ENCODE results near the gene C4B.

The C4B gene

GRCh38 chr6:32073101-32073500, 58.5 kb downstream of the C4B start:
- H3K27ac Mint-ChIP-seq = no peak overlapping the region
- H3K27me3 Mint-ChIP-seq = peaks cover 1% of the 10 kb centered on the region
- H3K4me1 Mint-ChIP-seq (ENCODE audit: low read depth) = no peaks in the 10 kb centered on the region

GRCh38 chr6:32073613-32074012, 59.0 kb downstream of the C4B start:
- Mint-ChIP-seq H3K9me3 (ENCODE audit: low read depth) (no peaks in the 10 kb centered on the region), H3K36me3 (peaks cover 4% of the 10 kb centered on the region), H3K4me3 (no peak overlapping the region), H3K27me3 (peaks cover 1% of the 10 kb centered on the region), H3K27ac (no peak overlapping the region), H3K4me1 (ENCODE audit: low read depth) (no peaks in the 10 kb centered on the region)

More at GRCh38 chr6:32073101-32073500, 58.5 kb downstream of the C4B start:
- Mint-ChIP-seq H3K4me3 (no peak overlapping the region), H3K9me3 (ENCODE audit: low read depth) (no peaks in the 10 kb centered on the region), H3K36me3 (peaks cover 4% of the 10 kb centered on the region)

GRCh38 chr6:32074996-32075532, 60.5 kb downstream of the C4B start:
- H3K36me3 Mint-ChIP-seq = peaks cover 2% of the 10 kb centered on the region
- no peaks in the 10 kb centered on the region for H3K4me1 Mint-ChIP-seq (ENCODE audit: low read depth)
- no peaks in the 10 kb centered on the region for H3K9me3 Mint-ChIP-seq (ENCODE audit: low read depth)
- peaks cover 1% of the 10 kb centered on the region for H3K27me3 Mint-ChIP-seq
- no peak overlapping the region for H3K4me3 Mint-ChIP-seq
- no peak overlapping the region for H3K27ac Mint-ChIP-seq

GRCh38 chr6:32075781-32076180, 61.2 kb downstream of the C4B start:
- peaks cover 2% of the 10 kb centered on the region for H3K36me3 Mint-ChIP-seq
- no peaks in the 10 kb centered on the region for H3K9me3 Mint-ChIP-seq (ENCODE audit: low read depth)
- H3K27me3 Mint-ChIP-seq = peaks cover 1% of the 10 kb centered on the region
- H3K4me3 Mint-ChIP-seq = no peak overlapping the region
- H3K4me1 Mint-ChIP-seq (ENCODE audit: low read depth) = no peaks in the 10 kb centered on the region
- H3K27ac Mint-ChIP-seq = no peak overlapping the region

GRCh38 chr6:32076321-32076809, 61.8 kb downstream of the C4B start:
- no peak overlapping the region for H3K27ac Mint-ChIP-seq
- H3K27me3 Mint-ChIP-seq = peaks cover 1% of the 10 kb centered on the region
- H3K4me3 Mint-ChIP-seq = no peak overlapping the region
- peaks cover 2% of the 10 kb centered on the region for H3K36me3 Mint-ChIP-seq
- H3K9me3 Mint-ChIP-seq (ENCODE audit: low read depth) = no peaks in the 10 kb centered on the region
- H3K4me1 Mint-ChIP-seq (ENCODE audit: low read depth) = no peaks in the 10 kb centered on the region

GRCh38 chr6:32079566-32080290, 65.1 kb downstream of the C4B start:
- H3K27me3 Mint-ChIP-seq = peaks cover 1% of the 10 kb centered on the region
- no peak overlapping the region for H3K4me3 Mint-ChIP-seq
- peaks cover 3% of the 10 kb centered on the region for H3K36me3 Mint-ChIP-seq
- H3K4me1 Mint-ChIP-seq (ENCODE audit: low read depth) = no peaks in the 10 kb centered on the region
- H3K9me3 Mint-ChIP-seq (ENCODE audit: low read depth) = no peaks in the 10 kb centered on the region
- no peak overlapping the region for H3K27ac Mint-ChIP-seq

- H3K36me3 Mint-ChIP-seq = peaks cover 3% of the 10 kb centered on the region
- H3K4me1 Mint-ChIP-seq (ENCODE audit: low read depth) = no peaks in the 10 kb centered on the region
- H3K27me3 Mint-ChIP-seq = peaks cover 2% of the 10 kb centered on the region
- no peaks in the 10 kb centered on the region for H3K9me3 Mint-ChIP-seq (ENCODE audit: low read depth)
- no peak overlapping the region for H3K27ac Mint-ChIP-seq
- no peak overlapping the region for H3K4me3 Mint-ChIP-seq
Measured at GRCh38 chr6:32081168-32081990, 66.8 kb downstream of the C4B start.

GRCh38 chr6:32082478-32082877, 67.9 kb downstream of the C4B start:
- Mint-ChIP-seq H3K4me1 (ENCODE audit: low read depth) (peaks cover 5% of the 10 kb centered on the region), H3K36me3 (peaks cover 3% of the 10 kb centered on the region), H3K27ac (no peak overlapping the region), H3K4me3 (no peak overlapping the region), H3K27me3 (peaks cover 4% of the 10 kb centered on the region), H3K9me3 (ENCODE audit: low read depth) (no peaks in the 10 kb centered on the region)

- no peak overlapping the region for H3K27ac Mint-ChIP-seq
Measured at GRCh38 chr6:32082935-32083334, 68.3 kb downstream of the C4B start.

GRCh38 chr6:32083812-32084768, 69.5 kb downstream of the C4B start:
- Mint-ChIP-seq H3K9me3 (ENCODE audit: low read depth) (no peaks in the 10 kb centered on the region), H3K4me3 (no peak overlapping the region), H3K27me3 (peaks cover 4% of the 10 kb centered on the region), H3K4me1 (ENCODE audit: low read depth) (peaks cover 5% of the 10 kb centered on the region), H3K36me3 (peaks cover 3% of the 10 kb centered on the region), H3K27ac (no peak overlapping the region)

More at GRCh38 chr6:32082935-32083334, 68.3 kb downstream of the C4B start:
- no peak overlapping the region for H3K4me3 Mint-ChIP-seq
- peaks cover 4% of the 10 kb centered on the region for H3K27me3 Mint-ChIP-seq
- peaks cover 5% of the 10 kb centered on the region for H3K4me1 Mint-ChIP-seq (ENCODE audit: low read depth)
- peaks cover 3% of the 10 kb centered on the region for H3K36me3 Mint-ChIP-seq
- H3K9me3 Mint-ChIP-seq (ENCODE audit: low read depth) = no peaks in the 10 kb centered on the region

GRCh38 chr6:32084780-32085179, 70.2 kb downstream of the C4B start:
- Mint-ChIP-seq H3K27ac (no peak overlapping the region), H3K36me3 (peaks cover 3% of the 10 kb centered on the region), H3K4me3 (no peak overlapping the region), H3K4me1 (ENCODE audit: low read depth) (peaks cover 5% of the 10 kb centered on the region), H3K27me3 (peaks cover 4% of the 10 kb centered on the region), H3K9me3 (ENCODE audit: low read depth) (no peaks in the 10 kb centered on the region)
